NCI-H82 treated with DMSO at 0.1 percent for 48 hours (cell line): ENCODE results near the gene ZBTB5.
"Not testable (repeated sequence)": the region's sequence is repeated elsewhere in the genome, so short reads cannot be mapped to it uniquely, and the experiment has no call there.

Source experiments
- DNase-seq: peaks from one replicate; lab custom pipeline; 2025; ENCODE audit not compliant: unreplicated experiment; lab: John Stamatoyannopoulos, UW

The ZBTB5 gene

GRCh38 chr9:37407468-37407867 lies 57.8 kb downstream of the ZBTB5 start:
- no peak for DNase-seq

- no peak for DNase-seq
Observed at GRCh38 chr9:37406603-37407401, 58.4 kb downstream of the ZBTB5 start.

GRCh38 chr9:37405764-37406380 lies 59.4 kb downstream of the ZBTB5 start:
- no peak for DNase-seq

GRCh38 chr9:37405350-37405749 lies 59.9 kb downstream of the ZBTB5 start:
- DNase-seq = no peak

GRCh38 chr9:37404590-37404989 lies 60.7 kb downstream of the ZBTB5 start:
- no peak for DNase-seq

- DNase-seq = no peak
Observed at GRCh38 chr9:37399336-37399735, 65.9 kb downstream of the ZBTB5 start.

GRCh38 chr9:37398464-37399025 lies 66.7 kb downstream of the ZBTB5 start:
- no peak for DNase-seq

GRCh38 chr9:37397948-37398347 lies 67.3 kb downstream of the ZBTB5 start:
- DNase-seq = not testable (repeated sequence)

- no peak for DNase-seq
Observed at GRCh38 chr9:37395663-37396062, 69.6 kb downstream of the ZBTB5 start.

- no peak for DNase-seq
Observed at GRCh38 chr9:37395229-37395628, 70.0 kb downstream of the ZBTB5 start.

- DNase-seq = no peak
Observed at GRCh38 chr9:37392272-37392671, 73.0 kb downstream of the ZBTB5 start.

- DNase-seq = no peak
Observed at GRCh38 chr9:37390759-37391158, 74.5 kb downstream of the ZBTB5 start.
